ENCODE measurements around the gene SRPK2.

GRCh38 chr7:105073143-105073542 lies 315.6 kb downstream of the SRPK2 start:
- TF ChIP-seq EZH2 (IDR thresholded peaks at IDR 0.05; ENCODE audit: borderline replicate concordance, insufficient read depth, low read length, poor library complexity, severe bottlenecking) (no peak), CTCF (IDR thresholded peaks at IDR 0.05; ENCODE audit: poor library complexity, severe bottlenecking) (no peak), POLR2AphosphoS5 (IDR thresholded peaks at IDR 0.05) (no peak), EP300 (conservative IDR thresholded peaks at IDR 0.05; ENCODE audit: poor library complexity, severe bottlenecking) (no peak), TAF1 (IDR thresholded peaks at IDR 0.05; ENCODE audit: low read depth) (no peak)

Data from neural cell (in vitro differentiated cells).